GM23338 (cell line): ENCODE measurements around the gene MALRD1. TPM values are rescaled to one million over a fixed set of nuclear protein-coding genes. Genes with fewer than 3 reads are reported as not detected.

Experiments used
- ATAC-seq: fragments of 200-7000 bp; cut with Tn5 transposase; 3 replicates; pipeline ENCODE4 v1.9.1; 2020
- DNase-seq: peaks from one replicate; pipeline ENCODE4 v3.0.0-alpha.2; 2015; ENCODE audit warnings: low spot score
- H2AFZ ChIP-seq: fragments of 200-600 bp; sonication (generic); 2 replicates; pipeline ENCODE4 v1.8.0; 2016; ENCODE audit warnings: antibody characterized with exemption, mild to moderate bottlenecking, moderate library complexity
- H3F3A ChIP-seq: fragments of 200-600 bp; sonication (generic); replicated peaks from 2 replicates; pipeline ENCODE4 v1.8.0; 2017; ENCODE audit warnings: antibody characterized with exemption, mixed run types, low read depth
- H3K27ac ChIP-seq: fragments of 200-600 bp; sonication (generic); 2 replicates; pipeline ENCODE4 v1.6.1; 2016; ENCODE audit warnings: low read depth
- H3K27me3 ChIP-seq: fragments of 200-600 bp; sonication (generic); 2 replicates; pipeline ENCODE4 v1.8.0; 2016; ENCODE audit warnings: mild to moderate bottlenecking, mixed run types, moderate library complexity; ENCODE audit not compliant: insufficient read depth
- H3K36me3 ChIP-seq: fragments of 200-600 bp; sonication (generic); 2 replicates; pipeline ENCODE4 v1.8.0; 2016; ENCODE audit warnings: mild to moderate bottlenecking; ENCODE audit not compliant: insufficient read depth
- H3K4me1 ChIP-seq: fragments of 200-600 bp; sonication (generic); 2 replicates; pipeline ENCODE4 v1.8.0; 2016; ENCODE audit warnings: mild to moderate bottlenecking, moderate library complexity; ENCODE audit not compliant: insufficient read depth
- H3K4me2 ChIP-seq: fragments of 200-600 bp; sonication (generic); 2 replicates; pipeline ENCODE4 v1.7.1; 2017; ENCODE audit warnings: mixed run types
- H3K4me3 ChIP-seq: fragments of 200-600 bp; sonication (generic); 2 replicates; pipeline ENCODE4 v1.6.1; 2016; ENCODE audit warnings: mixed run types
- H3K79me2 ChIP-seq: fragments of 200-600 bp; sonication (generic); replicated peaks from 2 replicates; pipeline ENCODE4 v1.8.0; 2017; ENCODE audit warnings: mild to moderate bottlenecking; ENCODE audit not compliant: insufficient read depth
- H3K9me2 ChIP-seq: fragments of 200-600 bp; sonication (generic); 2 replicates; pipeline ENCODE4 v1.8.0; 2017; ENCODE audit not compliant: insufficient read depth
- H4K20me1 ChIP-seq: fragments of 200-600 bp; sonication (generic); replicated peaks from 2 replicates; pipeline ENCODE4 v1.8.0; 2017; ENCODE audit warnings: mild to moderate bottlenecking; ENCODE audit not compliant: insufficient read depth
- H3K27ac Mint-ChIP-seq: 2 replicates; pipeline ENCODE4 v1.8.0; 2020; ENCODE audit warnings: inconsistent platforms, mild to moderate bottlenecking, moderate library complexity, mixed read lengths
- H3K27me3 Mint-ChIP-seq: 3 replicates; pipeline ENCODE4 v1.8.0; 2022; ENCODE audit warnings: low read depth, mild to moderate bottlenecking, moderate library complexity, mixed read lengths, inconsistent platforms; ENCODE audit not compliant: insufficient read depth, poor library complexity
- H3K36me3 Mint-ChIP-seq: 3 replicates; pipeline ENCODE4 v1.8.0; 2021; ENCODE audit warnings: low read depth, mild to moderate bottlenecking, inconsistent platforms, moderate library complexity, mixed read lengths
- H3K4me1 Mint-ChIP-seq: 3 replicates; pipeline ENCODE4 v1.8.0; 2020; ENCODE audit warnings: mild to moderate bottlenecking, inconsistent platforms, mixed read lengths
- H3K4me3 Mint-ChIP-seq: 3 replicates; pipeline ENCODE4 v1.8.0; 2021; ENCODE audit warnings: moderate library complexity, mild to moderate bottlenecking, inconsistent platforms, mixed read lengths
- H3K9me3 Mint-ChIP-seq: 3 replicates; pipeline ENCODE4 v1.8.0; 2020; ENCODE audit warnings: moderate library complexity, mild to moderate bottlenecking, inconsistent platforms, mixed read lengths
- CREB1 ChIP-seq: fragments of 250-450 bp; sonication (Bioruptor Pico); IDR thresholded peaks from 2 replicates; pipeline ENCODE4 v1.5.0; 2020; ENCODE audit warnings: low read depth, mild to moderate bottlenecking, moderate library complexity
- ETS1 ChIP-seq: IDR thresholded peaks from 2 replicates; pipeline ENCODE4 v1.6.1; 2016; ENCODE audit warnings: antibody characterized with exemption
- EZH2phosphoT487 ChIP-seq: fragments of 200-600 bp; sonication (generic); IDR thresholded peaks from one replicate; pipeline ENCODE4 v1.8.1; 2018; ENCODE audit warnings: antibody characterized with exemption; ENCODE audit not compliant: unreplicated experiment
- JUNB ChIP-seq: IDR thresholded peaks from one replicate; pipeline ENCODE4 v1.6.1; 2016; ENCODE audit warnings: antibody characterized with exemption; ENCODE audit not compliant: unreplicated experiment
- NANOG ChIP-seq: IDR thresholded peaks from 2 replicates; pipeline ENCODE4 v1.6.1; 2016; ENCODE audit warnings: antibody characterized with exemption, borderline replicate concordance
- POLR2AphosphoS5 ChIP-seq: IDR thresholded peaks from 2 replicates; pipeline ENCODE4 v1.6.1; 2016; ENCODE audit warnings: antibody characterized with exemption, low read depth
- REST ChIP-seq: IDR thresholded peaks from one replicate; pipeline ENCODE4 v1.6.1; 2018; ENCODE audit warnings: antibody characterized with exemption; ENCODE audit not compliant: unreplicated experiment
- STAT1 ChIP-seq: IDR thresholded peaks from one replicate; pipeline ENCODE4 v1.6.1; 2016; ENCODE audit warnings: antibody characterized with exemption; ENCODE audit not compliant: unreplicated experiment
- ZNF331 ChIP-seq: fragments of 250-450 bp; sonication (Bioruptor Pico); IDR thresholded peaks from 2 replicates; pipeline ENCODE4 v1.5.0; 2020; ENCODE audit warnings: low read depth, mild to moderate bottlenecking, moderate library complexity
- ZNF462 ChIP-seq: fragments of 250-450 bp; sonication (Bioruptor Pico); IDR thresholded peaks from 2 replicates; pipeline ENCODE4 v1.5.0; 2020; ENCODE audit warnings: mild to moderate bottlenecking, moderate library complexity
- polyA plus RNA-seq: library from polyadenylated mRNA; unstranded; fragments of >200 nt; fragmentation: Nextera tagmentation; extraction: Ambion mirVana; gene quantifications from 2 replicates; pipeline ENCODE4 v1.2.1, GENCODE V29; 2016
- total RNA-seq: library from RNA; depleted of rRNA; stranded (reverse); fragments of >200 nt; shearing (Covaris generic); gene quantifications from 2 replicates; pipeline ENCODE4 v1.2.3, GENCODE V29; 2014

Gene MALRD1
- total and polyA plus RNA-seq, 2 experiments from 2014 or later = 0.42 to 1.9 TPM

- TF ChIP-seq CREB1 (CRISPR knock-in tag) = no peak
These were observed 523.5 kb downstream of the MALRD1 start (continued) for GRCh38 chr10:19572056-19572455.

- Mint-ChIP-seq H3K4me3 (no peak overlapping the region), H3K36me3 (no peaks in the 10 kb centered on the region), H3K27ac (no peak overlapping the region; the same call in 1 of the 2 replicates), H3K27me3 (no peaks in the 10 kb centered on the region), H3K9me3 (no peaks in the 10 kb centered on the region), H3K4me1 (no peaks in the 10 kb centered on the region)
- Histone ChIP-seq H2AFZ (no peak overlapping the region), H3K79me2 (no peaks in the 10 kb centered on the region), H4K20me1 (no peaks in the 10 kb centered on the region), H3K9me2 (0 out of 2 replicates have a peak, but pooled peaks cover 7% of the 10 kb centered on the region), H3F3A (no peaks in the 10 kb centered on the region), H3K4me2 (no peak overlapping the region), H3K36me3 (no peaks in the 10 kb centered on the region), H3K27ac (no peak overlapping the region), H3K4me1 (no peaks in the 10 kb centered on the region), H3K27me3 (no peaks in the 10 kb centered on the region), H3K4me3 (no peak overlapping the region)
- no peak for TF ChIP-seq STAT1
- TF ChIP-seq ZNF331 = no peak
- no peak for TF ChIP-seq REST
- no peak for TF ChIP-seq ZNF462 (CRISPR knock-in tag)
- TF ChIP-seq ETS1 = no peak
- TF ChIP-seq NANOG = no peak
- TF ChIP-seq EZH2phosphoT487 = no peak
- TF ChIP-seq POLR2AphosphoS5 = no peak
- no peak for TF ChIP-seq JUNB
- no peak for ATAC-seq
- no peak for DNase-seq
These were observed 528.0 kb downstream of the MALRD1 start for GRCh38 chr10:19576576-19576975.
